Measurements from ENCODE around the gene SLC50A1.
"Not testable (repeated sequence)": the region's sequence is repeated elsewhere in the genome, so short reads cannot be mapped to it uniquely, and the experiment has no call there.

SLC50A1 gene

DNA sequence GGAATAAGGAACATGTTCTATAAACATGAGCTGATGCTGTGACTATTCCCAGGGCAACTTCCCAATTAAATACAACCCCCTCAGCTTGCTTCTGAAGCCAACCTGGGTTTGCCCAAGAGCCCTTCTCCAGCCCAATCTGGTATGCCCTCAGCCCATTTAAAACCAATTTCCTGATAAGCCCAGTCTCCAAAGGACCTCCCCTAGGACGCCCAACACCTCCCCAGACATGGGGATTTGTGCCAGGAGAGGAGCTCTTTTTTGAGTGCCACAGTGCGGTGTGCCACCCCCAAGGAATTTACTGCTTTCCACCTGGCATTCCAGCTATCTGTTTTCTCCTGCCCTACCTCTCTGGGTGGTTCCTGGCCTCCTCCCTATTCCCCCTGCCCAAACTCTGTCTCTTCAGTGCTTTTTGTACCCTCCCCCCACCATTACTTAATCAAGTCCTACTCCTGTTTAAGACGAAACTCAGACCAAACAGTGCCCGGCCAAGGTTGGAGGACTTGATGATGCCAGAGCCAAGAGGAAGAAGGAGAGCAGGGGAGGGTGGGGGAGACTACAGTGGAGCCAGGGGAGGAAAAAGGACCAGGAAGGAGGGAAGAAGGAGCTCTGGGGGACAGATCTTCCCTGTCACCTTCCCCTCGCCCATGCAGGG, 19.4 kb upstream of the SLC50A1 start:
- no peak for DNase-seq (ENCODE audit: low read depth in 2 of 2)

- no peak for DNase-seq (ENCODE audit: low read depth in 2 of 2)
These were observed 18.0 kb upstream of the SLC50A1 start for GRCh38 chr1:155117610-155118009.

GRCh38 chr1:155118090-155118489, 17.6 kb upstream of the SLC50A1 start:
- not testable (repeated sequence) for DNase-seq (ENCODE audit: low read depth in 2 of 2)

- no peak for DNase-seq (ENCODE audit: low read depth in 2 of 2)
These were observed 15.4 kb upstream of the SLC50A1 start for GRCh38 chr1:155120253-155120652.

DNA sequence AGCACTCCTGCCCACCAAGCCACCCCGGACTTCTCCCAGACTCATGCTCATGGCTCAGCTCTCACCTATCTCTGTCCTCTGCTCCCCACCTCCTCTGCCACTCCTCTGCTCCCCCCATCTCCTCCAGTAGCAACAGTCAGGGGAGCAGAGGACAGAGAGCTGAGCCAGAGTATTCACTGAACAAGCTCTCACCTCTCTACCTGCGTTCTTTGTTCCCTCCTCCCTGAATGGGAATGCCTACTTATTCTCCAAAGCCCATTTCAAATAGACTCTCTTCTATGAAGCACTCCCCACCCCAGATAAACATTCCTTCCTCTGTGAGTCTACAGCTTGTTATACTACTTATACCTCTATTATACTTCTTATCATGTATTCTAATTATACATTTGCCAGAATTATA, 14.4 kb upstream of the SLC50A1 start:
- DNase-seq (ENCODE audit: low read depth in 2 of 2) = no peak

DNA sequence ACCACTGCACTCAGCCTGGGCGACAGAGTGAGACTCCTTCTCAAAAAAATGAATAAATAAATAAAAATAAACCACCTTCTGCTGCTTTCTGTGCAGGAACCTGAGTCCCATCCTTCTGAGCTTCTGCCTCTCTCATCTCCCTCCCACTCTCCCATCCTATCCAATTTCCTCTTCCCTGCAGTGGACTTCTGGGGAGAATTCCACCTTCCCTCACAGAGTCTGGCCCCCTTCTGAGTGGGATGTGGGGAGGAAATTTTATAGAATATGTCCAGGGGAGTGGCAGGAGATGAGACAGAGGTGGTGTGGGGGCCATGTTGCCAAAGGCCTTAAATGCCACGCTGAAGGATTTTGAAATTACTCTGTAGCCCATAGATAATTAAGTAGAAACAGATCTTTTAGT, 13.3 kb upstream of the SLC50A1 start:
- no peak for DNase-seq (ENCODE audit: low read depth in 2 of 2)

GRCh38 chr1:155123801-155124200, 11.9 kb upstream of the SLC50A1 start:
- no peak for DNase-seq (ENCODE audit: low read depth in 2 of 2)

DNA sequence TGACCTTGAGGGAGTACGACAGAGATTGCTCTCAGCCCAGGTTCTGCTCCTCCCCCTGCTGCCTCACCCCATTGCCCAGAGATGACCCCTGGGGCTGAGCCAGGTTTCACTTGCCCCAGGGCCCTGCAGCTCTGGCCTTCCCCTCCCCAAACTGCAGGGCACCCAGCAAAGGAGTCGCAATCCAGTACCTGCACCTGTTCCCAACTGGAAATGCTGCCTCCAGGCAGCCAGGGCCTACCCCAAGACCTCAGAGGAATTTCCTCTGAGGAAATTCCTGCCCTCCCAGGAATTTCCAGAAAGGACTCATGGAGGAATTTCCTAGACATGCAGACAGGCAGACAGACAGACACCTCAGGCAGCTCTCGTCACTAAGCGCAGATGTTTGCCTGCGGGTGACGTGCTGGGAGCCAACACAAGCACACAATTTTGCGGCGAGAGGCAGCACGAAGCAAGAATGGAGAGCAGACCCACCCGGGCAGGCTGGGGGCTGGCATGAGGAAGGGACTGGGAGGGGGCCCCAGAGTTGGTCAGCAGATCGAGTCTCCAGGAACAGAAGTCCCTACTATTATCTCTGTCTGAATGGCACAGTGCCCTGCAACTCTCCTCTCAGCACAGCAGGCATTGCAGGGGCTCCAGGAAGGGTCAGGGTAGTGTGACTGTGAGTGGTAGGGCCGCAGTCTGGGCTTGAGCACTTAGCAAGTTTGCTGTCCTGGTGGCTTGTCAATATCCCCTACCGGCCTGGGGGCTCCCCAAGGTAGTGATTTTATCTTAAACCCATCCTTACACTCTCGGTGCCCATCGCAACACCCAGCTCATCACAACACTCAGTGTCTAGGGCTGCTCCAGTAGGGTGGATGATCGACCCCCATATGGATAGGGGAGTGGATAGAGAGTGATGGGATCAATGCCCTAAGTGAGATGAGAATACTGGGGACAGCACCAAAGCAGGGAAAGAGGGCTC, 10.9 kb upstream of the SLC50A1 start:
- no peak for DNase-seq (ENCODE audit: low read depth in 2 of 2)

GRCh38 chr1:155125511-155125945, 10.1 kb upstream of the SLC50A1 start:
- no peak for DNase-seq (ENCODE audit: low read depth in 2 of 2)

DNA sequence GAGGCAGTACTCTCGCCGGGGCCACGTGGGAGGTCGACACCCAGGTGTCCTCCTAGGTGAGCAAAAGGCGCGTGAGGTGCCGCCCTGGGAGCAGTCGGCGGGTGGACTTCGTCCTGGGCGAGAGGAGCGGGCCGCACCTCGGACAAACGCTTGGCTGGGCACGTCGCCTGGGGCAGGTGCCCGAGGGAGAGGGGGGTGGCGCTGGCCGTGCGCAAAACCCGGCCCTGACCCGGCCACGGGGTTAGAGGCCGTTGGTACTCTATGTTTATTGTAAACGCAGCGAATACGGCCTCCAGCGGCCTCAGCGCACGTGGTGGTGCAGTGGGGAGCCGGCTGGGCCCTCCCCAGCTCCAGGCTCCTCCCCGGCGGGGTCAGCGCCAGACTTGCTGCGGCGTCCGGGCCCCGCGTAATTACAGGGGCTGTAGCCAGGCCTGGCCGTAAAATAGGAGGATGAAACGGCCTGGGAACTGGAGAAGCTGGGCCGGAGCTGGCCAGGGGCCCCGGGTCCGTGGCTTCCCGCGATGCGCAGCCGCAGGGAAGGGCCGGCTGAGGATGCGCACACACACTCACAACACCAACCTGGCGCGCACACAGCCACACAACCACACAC, 9.6 kb upstream of the SLC50A1 start:
- DNase-seq (ENCODE audit: low read depth in 2 of 2) = no peak

- DNase-seq (ENCODE audit: low read depth in 2 of 2) = no peak
These were observed 9.0 kb upstream of the SLC50A1 start for GRCh38 chr1:155126556-155127104.

- DNase-seq (ENCODE audit: low read depth in 2 of 2) = no peak
These were observed 8.3 kb upstream of the SLC50A1 start, which contains the start of gene EFNA1 for GRCh38 chr1:155127105-155127966. Gene EFNA1 (plus strand): TSS chr1:155127876. CDS start chr1:155127978, 102 bp downstream.

GRCh38 chr1:155127967-155128754, 7.5 kb upstream of the SLC50A1 start:
- no peak for DNase-seq (ENCODE audit: low read depth in 2 of 2)

- DNase-seq (ENCODE audit: low read depth in 2 of 2) = no peak
These were observed 6.7 kb upstream of the SLC50A1 start for GRCh38 chr1:155128755-155129473.

- DNase-seq (ENCODE audit: low read depth in 2 of 2) = no peak
These were observed 5.2 kb upstream of the SLC50A1 start for GRCh38 chr1:155130272-155131006.

DNA sequence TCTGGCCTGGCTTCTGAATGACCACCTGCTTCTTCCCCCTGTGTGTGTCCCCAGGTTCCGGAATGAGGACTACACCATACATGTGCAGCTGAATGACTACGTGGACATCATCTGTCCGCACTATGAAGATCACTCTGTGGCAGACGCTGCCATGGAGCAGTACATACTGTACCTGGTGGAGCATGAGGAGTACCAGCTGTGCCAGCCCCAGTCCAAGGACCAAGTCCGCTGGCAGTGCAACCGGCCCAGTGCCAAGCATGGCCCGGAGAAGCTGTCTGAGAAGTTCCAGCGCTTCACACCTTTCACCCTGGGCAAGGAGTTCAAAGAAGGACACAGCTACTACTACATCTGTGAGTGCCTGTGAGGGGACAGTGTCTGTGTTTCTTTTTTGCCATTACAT, 4.4 kb upstream of the SLC50A1 start:
- DNase-seq (ENCODE audit: low read depth in 2 of 2) = no peak

GRCh38 chr1:155131856-155132255, 3.8 kb upstream of the SLC50A1 start:
- no peak for DNase-seq (ENCODE audit: low read depth in 2 of 2)

DNA sequence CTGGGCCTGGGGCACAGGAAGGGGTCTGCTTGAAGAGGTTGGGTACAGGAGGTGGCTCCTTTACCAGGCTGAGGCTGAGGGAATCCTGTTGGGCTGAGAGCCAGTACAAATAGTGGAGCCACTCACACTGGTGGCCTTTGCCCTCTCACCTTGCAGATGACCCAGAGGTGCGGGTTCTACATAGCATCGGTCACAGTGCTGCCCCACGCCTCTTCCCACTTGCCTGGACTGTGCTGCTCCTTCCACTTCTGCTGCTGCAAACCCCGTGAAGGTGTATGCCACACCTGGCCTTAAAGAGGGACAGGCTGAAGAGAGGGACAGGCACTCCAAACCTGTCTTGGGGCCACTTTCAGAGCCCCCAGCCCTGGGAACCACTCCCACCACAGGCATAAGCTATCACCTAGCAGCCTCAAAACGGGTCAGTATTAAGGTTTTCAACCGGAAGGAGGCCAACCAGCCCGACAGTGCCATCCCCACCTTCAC, 1.8 kb upstream of the SLC50A1 start:
- DNase-seq (ENCODE audit: low read depth in 2 of 2) = no peak

GRCh38 chr1:155134322-155134721, 1.3 kb upstream of the SLC50A1 start:
- DNase-seq (ENCODE audit: low read depth in 2 of 2) = no peak

Data from fibroblast of skin of left quadriceps (primary cell).